Measurements from ENCODE around the gene ASAP2.

The ASAP2 gene

GRCh38 chr2:9205963-9206948, at the start of gene ASAP2:
Gene ASAP2, plus strand, starts transcription at chr2:9206812. Its CDS starts 293 bp downstream, at chr2:9207105.
- DNase-seq (ENCODE audit: low read depth in 2 of 2) = no peak

- no peak for DNase-seq (ENCODE audit: low read depth in 2 of 2)
Measured at GRCh38 chr2:9158786-9159779, 47.5 kb upstream of the ASAP2 start.

- no peak for DNase-seq (ENCODE audit: low read depth in 2 of 2)
Measured at GRCh38 chr2:9160732-9161131, 45.9 kb upstream of the ASAP2 start.

- DNase-seq (ENCODE audit: low read depth in 2 of 2) = no peak
Measured at GRCh38 chr2:9162841-9163240, 43.8 kb upstream of the ASAP2 start.

GRCh38 chr2:9163306-9164111, 43.1 kb upstream of the ASAP2 start:
- no peak for DNase-seq (ENCODE audit: low read depth in 2 of 2)

- DNase-seq (ENCODE audit: low read depth in 2 of 2) = no peak
Measured at GRCh38 chr2:9164112-9164608, 42.5 kb upstream of the ASAP2 start.

- DNase-seq (ENCODE audit: low read depth in 2 of 2) = no peak
Measured at GRCh38 chr2:9165625-9166024, 41.0 kb upstream of the ASAP2 start.

- no peak for DNase-seq (ENCODE audit: low read depth in 2 of 2)
Measured at GRCh38 chr2:9166579-9167377, 39.8 kb upstream of the ASAP2 start.

- DNase-seq (ENCODE audit: low read depth in 2 of 2) = no peak
Measured at GRCh38 chr2:9167718-9168657, 38.6 kb upstream of the ASAP2 start.

GRCh38 chr2:9168821-9169221, 37.8 kb upstream of the ASAP2 start:
- no peak for DNase-seq (ENCODE audit: low read depth in 2 of 2)

GRCh38 chr2:9169349-9170107, 37.1 kb upstream of the ASAP2 start:
- DNase-seq (ENCODE audit: low read depth in 2 of 2) = no peak

- DNase-seq (ENCODE audit: low read depth in 2 of 2) = no peak
Measured at GRCh38 chr2:9170458-9171130, 36.0 kb upstream of the ASAP2 start.

- no peak for DNase-seq (ENCODE audit: low read depth in 2 of 2)
Measured at GRCh38 chr2:9174771-9175437, 31.7 kb upstream of the ASAP2 start.

GRCh38 chr2:9178110-9178903, 28.3 kb upstream of the ASAP2 start:
- no peak for DNase-seq (ENCODE audit: low read depth in 2 of 2)

GRCh38 chr2:9178904-9179571, 27.6 kb upstream of the ASAP2 start:
- DNase-seq (ENCODE audit: low read depth in 2 of 2) = no peak
